Esophagus (tissue), 2 donors: ENCODE results near the gene DHDDS. TPM values are rescaled to one million over a fixed set of nuclear protein-coding genes. Genes with fewer than 3 reads are reported as not detected.

Experiments used
- H3K27ac ChIP-seq, 2 donors: one replicate each; pipeline ENCODE4 v1.5.1; 2013; ENCODE audit warnings: low read depth in 2 of 2, mild to moderate bottlenecking in 2 of 2, inconsistent platforms in 1 of 2, low read length in 1 of 2, moderate library complexity in 1 of 2
- H3K27me3 ChIP-seq, 2 donors: one replicate each; pipeline ENCODE4 v1.6.1; 2013; ENCODE audit warnings: low read length in 2 of 2, control low read depth in 1 of 2, mild to moderate bottlenecking in 1 of 2; ENCODE audit not compliant: insufficient read depth in 2 of 2, control insufficient read depth in 1 of 2
- H3K36me3 ChIP-seq, 2 donors: one replicate each; pipeline ENCODE4 v1.6.1; 2013; ENCODE audit warnings: low read length in 1 of 2; ENCODE audit not compliant: control insufficient read depth in 2 of 2, insufficient read depth in 2 of 2
- H3K4me1 ChIP-seq, 2 donors: one replicate each; pipeline ENCODE4 v1.6.1; 2013; ENCODE audit warnings: low read length in 1 of 2; ENCODE audit not compliant: control insufficient read depth in 2 of 2, insufficient read depth in 2 of 2
- H3K4me3 ChIP-seq, 2 donors: one replicate each; pipeline ENCODE4 v1.5.1; 2013; ENCODE audit warnings: low read length in 2 of 2, mild to moderate bottlenecking in 2 of 2, low read depth in 1 of 2, moderate library complexity in 1 of 2
- H3K9me3 ChIP-seq, 2 donors: one replicate each; pipeline ENCODE4 v1.6.1; 2013; ENCODE audit warnings: mild to moderate bottlenecking in 2 of 2, low read depth in 1 of 2, low read length in 1 of 2, moderate library complexity in 1 of 2; ENCODE audit not compliant: control insufficient read depth in 2 of 2, insufficient read depth in 1 of 2
- WGBS, 2 donors: extraction: QIAGEN DNeasy Blood & Tissue Kit; methylation state at CpG; one replicate each; pipeline ENCODE4 v1.1.7; 2013; 5-methylcytosine and 5-hydroxymethylcytosine counted together
- polyA plus RNA-seq, 2 donors: library from polyadenylated mRNA; stranded (reverse); fragments of 200-250 nt; gene quantifications; one replicate each; pipeline ENCODE4 v1.2.3, GENCODE V29; 2013
- donor health status: healthy with polysubstance abuse.
- donor health status: Bipolar disorder and iron deficiency.

DHDDS gene
- polyA plus RNA-seq, 2 donors, result 22.6 to 29.3 TPM

GRCh38 chr1:26450908-26451307, 18.8 kb downstream of the DHDDS start:
- 90 to 91% methylated on average over 3 of the region's 3 CpGs for WGBS, 2 donors
- H3K27me3 ChIP-seq, result no peaks in the 10 kb centered on the region
- H3K4me1 ChIP-seq, result no peaks in the 10 kb centered on the region
- no peak overlapping the region for H3K4me3 ChIP-seq
- no peaks in the 10 kb centered on the region for H3K9me3 ChIP-seq
- peaks cover 7 to 18% of the 10 kb centered on the region in 2 donors for H3K36me3 ChIP-seq
- no peak overlapping the region for H3K27ac ChIP-seq

GRCh38 chr1:26452459-26453183, 20.5 kb downstream of the DHDDS start:
- H3K9me3 ChIP-seq, result no peaks in the 10 kb centered on the region
- H3K4me3 ChIP-seq, result no peak overlapping the region
- no peaks in the 10 kb centered on the region for H3K4me1 ChIP-seq
- no peak overlapping the region for H3K27ac ChIP-seq
- 93 to 97% methylated on average over 5 of the region's 5 CpGs for WGBS, 2 donors
- H3K27me3 ChIP-seq, result no peaks in the 10 kb centered on the region
- H3K36me3 ChIP-seq, result peaks cover 7 to 10% of the 10 kb centered on the region in 2 donors

GRCh38 chr1:26459148-26459547, 27.0 kb downstream of the DHDDS start:
- Histone ChIP-seq H3K9me3 (no peaks in the 10 kb centered on the region), H3K27ac (no peak overlapping the region), H3K27me3 (no peaks in the 10 kb centered on the region), H3K4me1 (no peaks in the 10 kb centered on the region), H3K36me3 (peaks cover 5 to 13% of the 10 kb centered on the region in 2 donors), H3K4me3 (no peak overlapping the region)
- 95 to 100% methylated on average over 1 of the region's 1 CpG for WGBS, 2 donors

GRCh38 chr1:26459573-26460031, 27.5 kb downstream of the DHDDS start:
- H3K27me3 ChIP-seq, result no peaks in the 10 kb centered on the region
- 76 to 85% methylated on average over 3 of the region's 3 CpGs for WGBS, 2 donors
- H3K4me1 ChIP-seq, result no peaks in the 10 kb centered on the region
- H3K36me3 ChIP-seq, result peaks cover 6 to 16% of the 10 kb centered on the region in 2 donors
- no peak overlapping the region for H3K27ac ChIP-seq
- no peaks in the 10 kb centered on the region for H3K9me3 ChIP-seq
- H3K4me3 ChIP-seq, result no peak overlapping the region

GRCh38 chr1:26468911-26469310, 36.8 kb downstream of the DHDDS start:
- Histone ChIP-seq H3K27ac (peak overlapping the region; percentile 84 to 94), H3K36me3 (peaks cover 17 to 25% of the 10 kb centered on the region in 2 donors)
- 46 to 49% methylated on average over 10 of the region's 10 CpGs for WGBS, 2 donors

GRCh38 chr1:26469558-26469957, 37.4 kb downstream of the DHDDS start:
- Histone ChIP-seq H3K27ac (peak overlapping the region; percentile 84 to 94), H3K4me1 (peaks cover 8 to 22% of the 10 kb centered on the region in 2 donors), H3K4me3 (no peak overlapping the region)

More at GRCh38 chr1:26468911-26469310, 36.8 kb downstream of the DHDDS start:
- no peaks in the 10 kb centered on the region for H3K27me3 ChIP-seq
- H3K4me3 ChIP-seq, result no peak overlapping the region
- no peaks in the 10 kb centered on the region for H3K9me3 ChIP-seq
- peaks cover 8 to 22% of the 10 kb centered on the region in 2 donors for H3K4me1 ChIP-seq

GRCh38 chr1:26470878-26471497, 38.9 kb downstream of the DHDDS start:
- 29% methylated on average over 14 of the region's 14 CpGs for WGBS, 2 donors
- Histone ChIP-seq H3K4me1 (peaks cover 8 to 22% of the 10 kb centered on the region in 2 donors), H3K27me3 (no peaks in the 10 kb centered on the region), H3K4me3 (peak overlapping the region in 1 of 2 donors; percentile 98), H3K27ac (peak overlapping the region in 1 of 2 donors; percentile 100), H3K36me3 (peaks cover 8 to 16% of the 10 kb centered on the region in 2 donors), H3K9me3 (no peaks in the 10 kb centered on the region)

More at GRCh38 chr1:26469558-26469957, 37.4 kb downstream of the DHDDS start:
- Histone ChIP-seq H3K27me3 (no peaks in the 10 kb centered on the region), H3K9me3 (no peaks in the 10 kb centered on the region), H3K36me3 (peaks cover 16 to 23% of the 10 kb centered on the region in 2 donors)
- WGBS, 2 donors, result 71 to 75% methylated on average over 5 of the region's 5 CpGs

- Histone ChIP-seq H3K27me3 (no peaks in the 10 kb centered on the region), H3K27ac (peak overlapping the region; percentile 96 to 100), H3K36me3 (peaks cover 7 to 11% of the 10 kb centered on the region in 2 donors), H3K4me3 (peak overlapping the region; percentile 34 to 98), H3K9me3 (no peaks in the 10 kb centered on the region), H3K4me1 (peaks cover 8 to 22% of the 10 kb centered on the region in 2 donors)
- WGBS, 2 donors, result 0 to 1% methylated on average over 50 to 52 of the region's 52 CpGs
Observed at GRCh38 chr1:26471498-26472319, 39.6 kb downstream of the DHDDS start.

GRCh38 chr1:26472320-26472900, 40.3 kb downstream of the DHDDS start, which contains the start of gene HMGN2:
TSS of gene HMGN2 (plus strand) at chr1:26472440. CDS start at chr1:26472613, 173 bp downstream.
- Histone ChIP-seq H3K4me3 (peak within 1 kb of the TSS; percentile 85 to 98), H3K27ac (peak within 1 kb of the TSS; percentile 96 to 100), H3K27me3 (no peaks in the 10 kb centered on the region), H3K36me3 (peaks cover 3 to 9% of the 10 kb centered on the region in 2 donors), H3K4me1 (peaks cover 4 to 22% of the 10 kb centered on the region in 2 donors), H3K9me3 (no peaks in the 10 kb centered on the region)
- 0% methylated on average over 63 to 69 of the region's 69 CpGs for WGBS, 2 donors
